ENCODE results near the gene HSPB8.

- TF ChIP-seq CTCF (IDR thresholded peaks at IDR 0.05) (no peak), POLR2A (IDR thresholded peaks at IDR 0.05) (no peak)
Observed at GRCh38 chr12:119204131-119204530, 25.4 kb downstream of the HSPB8 start.

Data from body of pancreas (tissue), 4 donors.